Duodenal mucosa (tissue), 2 donors: Measurements from ENCODE around the gene MAPKAPK3.
"Not testable (repeated sequence)": the region's sequence is repeated elsewhere in the genome, so short reads cannot be mapped to it uniquely, and the experiment has no call there.

Source experiments
- H3K27ac ChIP-seq: one replicate; pipeline ENCODE4 v1.7.0; 2013; ENCODE audit warnings: low read depth, low read length
- H3K27me3 ChIP-seq, 2 donors: one replicate each; pipeline ENCODE4 v1.7.0; 2013; ENCODE audit warnings: low read length in 2 of 2, control low read depth in 1 of 2; ENCODE audit not compliant: insufficient read depth in 2 of 2, control insufficient read depth in 1 of 2
- H3K36me3 ChIP-seq, 2 donors: one replicate each; pipeline ENCODE4 v1.7.0; 2013; ENCODE audit warnings: low read length in 2 of 2, control low read depth in 1 of 2; ENCODE audit not compliant: insufficient read depth in 2 of 2, control insufficient read depth in 1 of 2
- H3K4me1 ChIP-seq, 2 donors: one replicate each; pipeline ENCODE4 v1.7.0; 2013; ENCODE audit warnings: low read length in 2 of 2, control low read depth in 1 of 2; ENCODE audit not compliant: insufficient read depth in 2 of 2, control insufficient read depth in 1 of 2
- H3K4me3 ChIP-seq, 2 donors: one replicate each; pipeline ENCODE4 v1.7.0; 2013; ENCODE audit warnings: low read length in 2 of 2, low read depth in 1 of 2
- H3K9ac ChIP-seq, 2 donors: one replicate each; pipeline ENCODE4 v1.7.0; 2013; ENCODE audit warnings: low read length in 2 of 2, low read depth in 1 of 2
- H3K9me3 ChIP-seq, 2 donors: one replicate each; pipeline ENCODE4 v1.7.0; 2013; ENCODE audit warnings: low read length in 2 of 2, control low read depth in 1 of 2; ENCODE audit not compliant: control insufficient read depth in 1 of 2

MAPKAPK3 gene

DNA sequence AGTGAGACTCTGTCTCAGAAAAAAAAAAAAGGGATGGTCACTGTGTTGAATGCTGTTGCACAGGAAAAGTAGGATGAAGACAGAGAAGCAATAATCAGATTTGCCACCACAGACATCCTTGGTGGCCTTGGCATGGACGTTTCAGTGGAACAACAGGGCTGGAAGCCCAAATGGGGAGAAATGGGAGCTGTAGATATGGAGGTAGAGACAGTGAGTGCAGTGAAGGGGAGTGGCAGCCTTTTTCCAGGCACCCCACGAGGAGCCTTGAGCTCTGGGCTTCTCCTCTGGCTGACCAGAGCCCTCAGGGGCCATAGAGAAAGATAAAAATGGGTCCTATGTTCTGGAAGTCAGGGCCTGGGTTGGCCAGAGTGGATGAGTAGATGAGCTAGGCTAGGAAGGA lies 45.5 kb downstream of the MAPKAPK3 start:
- no peaks in the 10 kb centered on the region for H3K4me1 ChIP-seq
- peaks cover 3 to 8% of the 10 kb centered on the region in 2 donors for H3K27me3 ChIP-seq
- no peak overlapping the region for H3K9ac ChIP-seq
- H3K4me3 ChIP-seq: no peak overlapping the region
- no peaks in the 10 kb centered on the region for H3K36me3 ChIP-seq
- no peak overlapping the region for H3K27ac ChIP-seq
- H3K9me3 ChIP-seq: no peaks in the 10 kb centered on the region

GRCh38 chr3:50665081-50665840 lies 48.3 kb downstream of the MAPKAPK3 start:
- no peak overlapping the region for H3K9ac ChIP-seq
- H3K4me1 ChIP-seq: no peaks in the 10 kb centered on the region
- no peaks in the 10 kb centered on the region for H3K36me3 ChIP-seq
- H3K27me3 ChIP-seq: peaks cover 6 to 8% of the 10 kb centered on the region in 2 donors
- no peak overlapping the region for H3K27ac ChIP-seq
- no peaks in the 10 kb centered on the region for H3K9me3 ChIP-seq
- no peak overlapping the region for H3K4me3 ChIP-seq

DNA sequence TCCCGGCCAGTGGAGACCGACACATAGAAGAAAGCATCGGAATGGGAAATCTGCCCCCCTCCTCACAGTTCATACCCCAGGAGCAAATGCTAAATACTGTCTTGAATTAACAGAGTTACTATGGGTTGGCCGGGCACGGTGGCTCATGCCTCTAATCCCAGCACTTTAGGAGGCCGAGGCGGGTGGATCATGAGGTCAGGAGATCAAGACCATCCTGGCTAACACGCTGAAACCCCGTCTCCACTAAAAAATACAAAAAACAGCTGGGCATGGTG lies 48.8 kb downstream of the MAPKAPK3 start:
- not testable (repeated sequence) for H3K9me3 ChIP-seq, H3K36me3 ChIP-seq, H3K9ac ChIP-seq, H3K27ac ChIP-seq, H3K27me3 ChIP-seq, H3K4me1 ChIP-seq, H3K4me3 ChIP-seq

- Histone ChIP-seq H3K36me3 (no peaks in the 10 kb centered on the region), H3K27ac (no peak overlapping the region), H3K9ac (no peak overlapping the region), H3K9me3 (no peaks in the 10 kb centered on the region), H3K4me1 (no peaks in the 10 kb centered on the region), H3K27me3 (peaks cover 8 to 12% of the 10 kb centered on the region in 2 donors), H3K4me3 (no peak overlapping the region)
Observed at GRCh38 chr3:50666837-50667236, 49.9 kb downstream of the MAPKAPK3 start.

DNA sequence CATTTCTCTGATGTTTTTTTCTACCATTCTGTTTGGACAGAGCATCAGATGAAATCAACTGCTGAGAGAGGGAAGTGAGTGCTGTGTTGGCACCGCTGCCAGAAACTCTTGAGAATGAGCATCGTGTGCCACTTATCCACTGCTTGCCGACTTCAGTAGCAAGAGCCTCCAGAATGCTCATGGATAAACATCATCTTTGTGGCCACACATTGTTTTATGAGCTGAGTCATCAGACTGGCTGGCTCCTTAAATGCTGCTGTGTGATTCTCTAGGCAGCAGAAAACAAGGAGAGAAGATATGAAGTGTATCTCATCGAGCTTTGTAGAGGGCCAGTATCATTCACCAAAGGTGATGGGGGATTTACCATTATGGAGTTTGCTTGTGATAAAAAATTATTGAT lies 54.4 kb downstream of the MAPKAPK3 start:
- Histone ChIP-seq H3K27me3 (peaks cover 34 to 41% of the 10 kb centered on the region in 2 donors), H3K36me3 (no peaks in the 10 kb centered on the region), H3K9me3 (no peaks in the 10 kb centered on the region), H3K9ac (no peak overlapping the region), H3K4me3 (no peak overlapping the region), H3K4me1 (peaks cover 0 to 5% of the 10 kb centered on the region in 2 donors), H3K27ac (no peak overlapping the region)

DNA sequence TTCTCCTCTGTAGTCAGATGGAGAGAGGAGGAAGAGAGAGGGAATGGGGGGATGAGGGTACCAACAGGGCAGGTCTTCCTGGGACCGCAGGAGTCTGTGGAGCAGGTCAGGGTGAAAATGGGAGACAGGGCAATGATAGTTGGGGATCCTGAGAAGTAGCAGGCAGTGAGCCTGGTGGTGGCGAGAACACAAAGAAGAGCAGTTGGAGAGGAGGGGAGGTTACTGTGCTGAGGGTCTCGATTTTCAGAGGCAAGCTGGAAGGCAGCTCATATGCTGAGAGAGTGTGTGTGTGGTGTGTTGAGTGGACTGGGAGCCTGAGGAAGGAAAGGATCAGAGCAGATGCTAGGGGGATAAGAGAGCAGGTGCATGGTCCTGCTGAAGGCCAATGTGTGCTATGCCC lies 55.7 kb downstream of the MAPKAPK3 start:
- peaks cover 46 to 48% of the 10 kb centered on the region in 2 donors for H3K27me3 ChIP-seq

GRCh38 chr3:50673931-50674330 lies 57.0 kb downstream of the MAPKAPK3 start:
- no peaks in the 10 kb centered on the region for H3K9me3 ChIP-seq
- H3K9ac ChIP-seq: no peak overlapping the region
- no peak overlapping the region for H3K27ac ChIP-seq

More for the DNA sequence above, 55.7 kb downstream of the MAPKAPK3 start:
- H3K4me1 ChIP-seq: peaks cover 0 to 5% of the 10 kb centered on the region in 2 donors
- no peak overlapping the region for H3K9ac ChIP-seq
- H3K9me3 ChIP-seq: no peaks in the 10 kb centered on the region
- no peak overlapping the region for H3K4me3 ChIP-seq
- no peaks in the 10 kb centered on the region for H3K36me3 ChIP-seq
- H3K27ac ChIP-seq: no peak overlapping the region

GRCh38 chr3:50674349-50675178 lies 57.6 kb downstream of the MAPKAPK3 start, which contains the start of gene DOCK3:
Gene DOCK3 (plus strand): TSS chr3:50674927. CDS start chr3:50675264, 337 bp downstream.
- no peaks in the 10 kb centered on the region for H3K36me3 ChIP-seq
- peaks cover 0 to 5% of the 10 kb centered on the region in 2 donors for H3K4me1 ChIP-seq
- H3K27ac ChIP-seq: no peak within 1 kb of the TSS
- H3K27me3 ChIP-seq: peaks cover 56 to 58% of the 10 kb centered on the region in 2 donors
- peak within 1 kb of the TSS in 1 of 2 donors; percentile 43 for H3K4me3 ChIP-seq
- no peaks in the 10 kb centered on the region for H3K9me3 ChIP-seq
- H3K9ac ChIP-seq: no peak within 1 kb of the TSS

More at GRCh38 chr3:50673931-50674330, 57.0 kb downstream of the MAPKAPK3 start:
- Histone ChIP-seq H3K36me3 (no peaks in the 10 kb centered on the region), H3K4me3 (no peak overlapping the region), H3K27me3 (peaks cover 54 to 55% of the 10 kb centered on the region in 2 donors), H3K4me1 (peaks cover 0 to 5% of the 10 kb centered on the region in 2 donors)

DNA sequence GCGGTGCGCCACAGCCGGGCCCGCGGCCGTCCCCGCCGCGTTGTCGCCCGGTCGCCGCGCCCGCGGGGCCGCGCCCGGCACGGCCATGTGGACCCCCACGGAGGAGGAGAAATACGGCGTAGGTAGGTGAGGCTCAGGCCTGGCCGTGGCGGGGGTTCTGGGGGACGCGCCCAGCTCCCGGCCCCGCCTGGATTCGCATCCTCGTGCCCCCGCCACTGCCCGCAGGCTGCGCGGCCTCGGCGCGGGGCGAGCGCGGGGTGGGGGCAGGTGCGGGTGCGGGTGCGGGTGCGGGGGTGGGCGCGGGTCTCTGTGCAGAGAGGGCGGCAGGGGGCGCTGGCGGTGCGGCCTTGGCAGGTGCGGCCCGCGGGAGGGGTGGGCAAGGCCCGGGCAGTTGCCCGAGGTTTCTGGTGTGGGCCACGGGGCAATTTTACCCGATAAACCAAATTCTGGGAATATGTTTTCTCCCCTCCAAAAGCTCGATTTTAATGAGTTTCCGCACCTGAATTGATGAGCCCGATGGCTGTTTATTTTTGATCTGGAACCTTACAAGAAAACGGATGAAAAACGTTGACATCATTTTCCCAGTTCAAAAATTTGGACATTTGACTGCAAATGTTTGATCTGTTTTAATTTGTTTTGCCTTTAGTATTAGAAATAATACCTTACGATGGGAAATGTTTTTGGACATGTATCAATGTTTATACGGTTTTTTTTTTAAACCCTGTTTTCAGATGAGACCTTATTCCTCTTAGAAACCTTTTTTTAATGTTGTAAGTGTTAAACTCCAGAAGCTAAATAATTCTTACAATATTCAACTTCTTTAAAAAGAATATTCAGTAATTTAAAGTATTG lies 58.5 kb downstream of the MAPKAPK3 start:
- H3K9me3 ChIP-seq: no peaks in the 10 kb centered on the region
- no peak overlapping the region for H3K27ac ChIP-seq
- H3K4me1 ChIP-seq: peaks cover 0 to 5% of the 10 kb centered on the region in 2 donors
- no peak overlapping the region for H3K4me3 ChIP-seq
- no peak overlapping the region for H3K9ac ChIP-seq
- no peaks in the 10 kb centered on the region for H3K36me3 ChIP-seq
- H3K27me3 ChIP-seq: peaks cover 61 to 63% of the 10 kb centered on the region in 2 donors
